Bronchial epithelial cell (primary cell): ENCODE data around the gene ADCYAP1. TPM values are rescaled to one million over a fixed set of nuclear protein-coding genes. Genes with fewer than 3 reads are reported as not detected.
A peak's percentile ranks its signal among the peaks of the same experiment; 100 is the strongest.
"Not testable (repeated sequence)": the region's sequence is repeated elsewhere in the genome, so short reads cannot be mapped to it uniquely, and the experiment has no call there.

Experiments used
- DNase-seq: peaks from one replicate; pipeline ENCODE4 v3.0.0-alpha.2; 2010; ENCODE audit warnings: low read depth
- FAIRE-seq: peaks from 2 replicates; lab custom pipeline; 2011; peaks lifted over from hg19 to GRCh38; lab: Jason Lieb, UNC
- H3K27me3 ChIP-seq: 2 replicates; pipeline ENCODE4 v1.5.1; 2011; ENCODE audit warnings: low read length; ENCODE audit not compliant: control insufficient read depth, insufficient read depth
- H3K36me3 ChIP-seq: 2 replicates; pipeline ENCODE4 v1.5.1; 2011; ENCODE audit warnings: low read length; ENCODE audit not compliant: control insufficient read depth, insufficient read depth
- H3K4me3 ChIP-seq: 2 replicates; pipeline ENCODE4 v1.5.1; 2011; ENCODE audit warnings: mild to moderate bottlenecking, low read depth, low read length, control low read depth
- CTCF ChIP-seq: IDR thresholded peaks from 2 replicates; pipeline ENCODE4 v1.5.1; 2011; ENCODE audit warnings: mild to moderate bottlenecking, moderate library complexity, low read length, control low read depth, inconsistent platforms; ENCODE audit not compliant: insufficient read depth, severe bottlenecking
- total RNA-seq: library from RNA; depleted of rRNA; stranded (reverse); fragments of >200 nt; gene quantifications from 2 replicates; pipeline ENCODE4 v1.2.1, GENCODE V29; 2014

Gene ADCYAP1
- not detected in 2 replicates for total RNA-seq

- DNase-seq (no peak), FAIRE-seq (no peak)
- no peaks in the 10 kb centered on the region for H3K36me3 ChIP-seq
- H3K27me3 ChIP-seq: peaks cover 37% of the 10 kb centered on the region
- TF ChIP-seq CTCF: no peak
- no peak within 1 kb of the TSS for H3K4me3 ChIP-seq
These were observed at the start of gene ADCYAP1 for GRCh38 chr18:904218-905090. ADCYAP1 (plus strand) TSS chr18:904871; CDS start chr18:905387, 516 bp downstream.

- Histone ChIP-seq H3K27me3 (no peaks in the 10 kb centered on the region), H3K36me3 (no peaks in the 10 kb centered on the region), H3K4me3 (no peak overlapping the region)
- TF ChIP-seq CTCF: no peak
- DNase-seq (no peak), FAIRE-seq (no peak)
These were observed 46.7 kb upstream of the ADCYAP1 start for GRCh38 chr18:857986-858385.

- peak; percentile 48 for DNase-seq
- Histone ChIP-seq H3K4me3 (no peak overlapping the region), H3K36me3 (no peaks in the 10 kb centered on the region), H3K27me3 (no peaks in the 10 kb centered on the region)
- peak; percentile 99 for TF ChIP-seq CTCF
- no peak for FAIRE-seq
These were observed 39.8 kb upstream of the ADCYAP1 start for GRCh38 chr18:864872-865273.

GRCh38 chr18:867257-867656 lies 37.4 kb upstream of the ADCYAP1 start:
- H3K27me3 ChIP-seq: no peaks in the 10 kb centered on the region
- DNase-seq (no peak), FAIRE-seq (no peak)
- no peak overlapping the region for H3K4me3 ChIP-seq
- no peaks in the 10 kb centered on the region for H3K36me3 ChIP-seq
- no peak for TF ChIP-seq CTCF

- H3K27me3 ChIP-seq, FAIRE-seq, DNase-seq, H3K36me3 ChIP-seq, H3K4me3 ChIP-seq: not testable (repeated sequence)
These were observed 31.2 kb upstream of the ADCYAP1 start for GRCh38 chr18:873426-873825.

GRCh38 chr18:875912-876311 lies 28.8 kb upstream of the ADCYAP1 start:
- no peak overlapping the region for H3K4me3 ChIP-seq
- TF ChIP-seq CTCF: no peak
- no peaks in the 10 kb centered on the region for H3K27me3 ChIP-seq
- FAIRE-seq (no peak), DNase-seq (no peak)
- H3K36me3 ChIP-seq: no peaks in the 10 kb centered on the region
